GM18861 (cell line): ENCODE data around the gene TICRR.
"Not testable (repeated sequence)": the region's sequence is repeated elsewhere in the genome, so short reads cannot be mapped to it uniquely, and the experiment has no call there.

Experiments
- ATAC-seq: cut with Tn5 transposase; IDR thresholded peaks from one replicate; pipeline ENCODE4 v1.9.1; 2021; ENCODE audit not compliant: unreplicated experiment

TICRR gene

GRCh38 chr15:89566621-89567294, 8.5 kb upstream of the TICRR start:
- no peak for ATAC-seq

- ATAC-seq = no peak
Measured at GRCh38 chr15:89569090-89569745, 6.1 kb upstream of the TICRR start.

GRCh38 chr15:89575656-89576416, 567 bp downstream of the TICRR start:
- no peak for ATAC-seq

- ATAC-seq = no peak
Measured at GRCh38 chr15:89576417-89576773, 1.1 kb downstream of the TICRR start.

- no peak for ATAC-seq
Measured at GRCh38 chr15:89577776-89578115, 2.5 kb downstream of the TICRR start.

GRCh38 chr15:89578146-89578545, 2.9 kb downstream of the TICRR start:
- ATAC-seq = no peak

- not testable (repeated sequence) for ATAC-seq
Measured at GRCh38 chr15:89580747-89581146, 5.5 kb downstream of the TICRR start.

- ATAC-seq = no peak
Measured at GRCh38 chr15:89586651-89587050, 11.4 kb downstream of the TICRR start.

GRCh38 chr15:89587955-89588354, 12.7 kb downstream of the TICRR start:
- no peak for ATAC-seq

- no peak for ATAC-seq
Measured at GRCh38 chr15:89591834-89592233, 16.6 kb downstream of the TICRR start.

GRCh38 chr15:89593018-89593417, 17.7 kb downstream of the TICRR start:
- no peak for ATAC-seq

- ATAC-seq = no peak
Measured at GRCh38 chr15:89599021-89599420, 23.8 kb downstream of the TICRR start.

- no peak for ATAC-seq
Measured at GRCh38 chr15:89611317-89611716, 36.0 kb downstream of the TICRR start.

GRCh38 chr15:89613031-89613430, 37.8 kb downstream of the TICRR start:
- no peak for ATAC-seq

- no peak for ATAC-seq
Measured at GRCh38 chr15:89614164-89614563, 38.9 kb downstream of the TICRR start.

GRCh38 chr15:89615135-89615534, 39.9 kb downstream of the TICRR start:
- ATAC-seq = no peak

GRCh38 chr15:89616228-89616627, 41.0 kb downstream of the TICRR start:
- no peak for ATAC-seq

- ATAC-seq = no peak
Measured at GRCh38 chr15:89621547-89621946, 46.3 kb downstream of the TICRR start.

GRCh38 chr15:89623165-89623564, 47.9 kb downstream of the TICRR start:
- ATAC-seq = no peak

- no peak for ATAC-seq
Measured at GRCh38 chr15:89625716-89626115, 50.4 kb downstream of the TICRR start.

GRCh38 chr15:89627256-89627970, 52.1 kb downstream of the TICRR start:
- no peak for ATAC-seq

- no peak for ATAC-seq
Measured at GRCh38 chr15:89628301-89628700, 53.0 kb downstream of the TICRR start.
